ENCODE data around the gene CDK5RAP2. TPM values are rescaled to one million over a fixed set of nuclear protein-coding genes. Genes with fewer than 3 reads are reported as not detected.

CDK5RAP2 gene
- total RNA-seq, 4 donors from 2014 or later = 28.9 to 62.3 (median 40.0) TPM

DNA sequence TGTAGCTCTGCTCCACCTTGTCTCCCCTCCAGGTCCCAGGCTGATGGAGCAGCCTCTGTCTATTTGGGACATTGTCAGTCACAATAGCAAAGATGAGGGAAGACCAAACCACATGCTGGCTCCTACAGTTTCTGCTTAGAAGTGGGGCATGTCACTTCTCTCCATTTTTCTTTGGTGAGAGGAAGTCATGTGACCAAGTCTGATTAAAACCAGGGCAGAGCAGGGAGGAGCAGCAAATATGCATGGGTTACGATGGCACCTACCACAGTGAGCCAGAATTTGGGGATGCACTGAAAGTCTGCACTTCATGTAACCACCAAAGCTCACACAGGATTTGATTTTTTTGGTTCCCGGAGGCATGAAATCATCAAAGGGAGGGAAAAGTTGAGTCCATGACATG is 234.6 kb downstream of the CDK5RAP2 start:
- Histone ChIP-seq H3K4me1 (no peaks in the 10 kb centered on the region), H3K27ac (no peak overlapping the region), H3K27me3 (no peaks in the 10 kb centered on the region), H3K9me3 (no peaks in the 10 kb centered on the region), H3K4me3 (no peak overlapping the region), H3K36me3 (no peaks in the 10 kb centered on the region)
- DNase-seq = no peak
- intact Hi-C loops (cut with DNase I; ENCODE audit: low total_unique reads) = no loop called here
- no peak for TF ChIP-seq CTCF (IDR thresholded peaks at IDR 0.05)
- TF ChIP-seq POLR2A (IDR thresholded peaks at IDR 0.05) = no peak

DNA sequence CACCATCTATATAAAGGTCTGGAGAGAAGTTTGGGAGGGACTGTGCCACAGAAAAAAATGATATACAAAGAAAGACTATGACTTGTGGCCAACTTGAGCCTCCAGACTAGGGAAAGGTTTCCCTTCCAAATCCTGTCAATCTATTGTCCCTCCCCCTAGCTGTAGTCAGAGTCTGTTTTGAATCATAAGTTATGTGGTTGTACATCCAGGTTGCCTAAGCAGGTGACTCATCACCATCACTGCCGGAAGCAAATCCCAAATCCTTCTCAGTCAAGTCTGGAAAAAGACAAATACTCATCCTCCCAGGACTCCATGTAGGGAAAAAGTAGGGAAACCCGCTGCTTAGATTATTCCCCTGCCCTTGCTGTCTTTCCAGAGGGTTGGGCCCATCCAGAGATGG is 235.7 kb downstream of the CDK5RAP2 start:
- intact Hi-C loops (cut with DNase I; ENCODE audit: low total_unique reads) = no loop called here
- no peak for TF ChIP-seq CTCF (IDR thresholded peaks at IDR 0.05)
- no peak for TF ChIP-seq POLR2A (IDR thresholded peaks at IDR 0.05)
- no peak for DNase-seq
- Histone ChIP-seq H3K9me3 (no peaks in the 10 kb centered on the region), H3K4me1 (no peaks in the 10 kb centered on the region), H3K36me3 (no peaks in the 10 kb centered on the region), H3K27me3 (no peaks in the 10 kb centered on the region), H3K4me3 (no peak overlapping the region), H3K27ac (no peak overlapping the region)

GRCh38 chr9:120343416-120343815 is 236.6 kb downstream of the CDK5RAP2 start:
- H3K4me1 ChIP-seq = no peaks in the 10 kb centered on the region
- H3K27me3 ChIP-seq = no peaks in the 10 kb centered on the region
- no peak overlapping the region for H3K4me3 ChIP-seq
- no peaks in the 10 kb centered on the region for H3K9me3 ChIP-seq
- H3K36me3 ChIP-seq = no peaks in the 10 kb centered on the region
- H3K27ac ChIP-seq = no peak overlapping the region
- no peak for DNase-seq
- intact Hi-C loops (cut with DNase I; ENCODE audit: low total_unique reads) = no loop called here
- TF ChIP-seq POLR2A (IDR thresholded peaks at IDR 0.05) (no peak), CTCF (IDR thresholded peaks at IDR 0.05) (no peak)

Other genes starting within 250 kb of the CDK5RAP2 start
- 10 to 100 TPM in 3 of 4 donors, 1 to 10 TPM in 1; 6.1 to 16.2 (median 13.1) TPM for gene MEGF9, start 134.3 kb upstream of the CDK5RAP2 start, total RNA-seq
- gene FBXW2, start 213.2 kb upstream of the CDK5RAP2 start, total RNA-seq = 10 to 100 TPM; 20.7 to 82.4 (median 40.0) TPM